GM10248 (cell line): ENCODE measurements around the gene KCNK10.
"Not testable (repeated sequence)": the region's sequence is repeated elsewhere in the genome, so short reads cannot be mapped to it uniquely, and the experiment has no call there.

Source experiments
- CTCF ChIA-PET: fragments of 300-600 bp; sonication (Branson Sonifier 250); formaldehyde crosslinking; extraction: SDS; loops from one replicate; lab custom pipeline; 2021; ENCODE audit warnings: antibody characterized with exemption; lab: Yijun Ruan, JAX
- POLR2A ChIA-PET: fragments of 350-650 bp; sonication (Branson Sonifier 250); formaldehyde crosslinking; extraction: SDS; loops from one replicate; lab custom pipeline; 2020; ENCODE audit warnings: antibody characterized with exemption; lab: Yijun Ruan, JAX
- DNase-seq: peaks from one replicate; pipeline ENCODE4 v3.0.0; 2012; ENCODE audit errors: extremely low spot score
- TF ChIP-seq, protein P1 (sequence below): IDR thresholded peaks from 2 replicates; pipeline ENCODE4 v1.5.1; 2012; ENCODE audit warnings: mild to moderate bottlenecking, low read depth; ENCODE audit errors: extremely low read depth, missing control alignments, control extremely low read depth

The KCNK10 gene

GRCh38 chr14:88270776-88271175, 52.3 kb downstream of the KCNK10 start:
- no peak for DNase-seq

DNA sequence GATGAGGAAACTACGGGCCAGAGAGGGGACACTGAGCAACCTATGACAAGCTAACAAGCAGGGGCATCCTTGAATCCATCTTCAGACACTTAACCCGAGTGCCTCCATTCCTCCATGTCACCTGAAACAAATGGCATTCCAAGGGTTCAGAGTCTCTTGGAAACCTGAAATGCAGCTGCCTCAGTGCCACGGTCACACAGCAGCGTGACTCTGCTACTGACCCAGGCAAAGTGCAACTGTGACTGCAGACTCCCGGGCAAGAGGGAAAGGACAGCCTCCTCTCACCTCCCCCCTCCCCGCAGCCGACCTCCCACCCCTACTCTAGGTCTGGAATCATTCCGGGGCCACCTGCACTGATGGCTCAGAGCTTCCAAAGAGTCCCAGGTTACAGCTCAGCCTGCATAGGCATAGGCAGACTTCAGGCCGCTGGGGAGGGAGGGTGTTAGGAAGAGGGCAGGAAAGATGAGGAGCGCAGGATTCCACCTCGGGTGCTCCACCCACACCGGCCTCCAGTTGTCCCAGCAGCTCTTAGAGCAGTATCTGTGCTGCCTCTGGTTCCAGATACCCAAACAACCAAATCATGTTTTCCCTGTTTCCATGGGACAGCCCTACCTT, 53.2 kb downstream of the KCNK10 start:
- ChIA-PET POLR2A (no interaction called here), CTCF (no interaction called here)
- TF ChIP-seq, protein P1, sequence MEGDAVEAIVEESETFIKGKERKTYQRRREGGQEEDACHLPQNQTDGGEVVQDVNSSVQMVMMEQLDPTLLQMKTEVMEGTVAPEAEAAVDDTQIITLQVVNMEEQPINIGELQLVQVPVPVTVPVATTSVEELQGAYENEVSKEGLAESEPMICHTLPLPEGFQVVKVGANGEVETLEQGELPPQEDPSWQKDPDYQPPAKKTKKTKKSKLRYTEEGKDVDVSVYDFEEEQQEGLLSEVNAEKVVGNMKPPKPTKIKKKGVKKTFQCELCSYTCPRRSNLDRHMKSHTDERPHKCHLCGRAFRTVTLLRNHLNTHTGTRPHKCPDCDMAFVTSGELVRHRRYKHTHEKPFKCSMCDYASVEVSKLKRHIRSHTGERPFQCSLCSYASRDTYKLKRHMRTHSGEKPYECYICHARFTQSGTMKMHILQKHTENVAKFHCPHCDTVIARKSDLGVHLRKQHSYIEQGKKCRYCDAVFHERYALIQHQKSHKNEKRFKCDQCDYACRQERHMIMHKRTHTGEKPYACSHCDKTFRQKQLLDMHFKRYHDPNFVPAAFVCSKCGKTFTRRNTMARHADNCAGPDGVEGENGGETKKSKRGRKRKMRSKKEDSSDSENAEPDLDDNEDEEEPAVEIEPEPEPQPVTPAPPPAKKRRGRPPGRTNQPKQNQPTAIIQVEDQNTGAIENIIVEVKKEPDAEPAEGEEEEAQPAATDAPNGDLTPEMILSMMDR, result no peak

More at GRCh38 chr14:88270776-88271175, 52.3 kb downstream of the KCNK10 start:
- TF ChIP-seq, protein P1, result no peak
- CTCF ChIA-PET, result no interaction called here
- POLR2A ChIA-PET, result no interaction called here

GRCh38 chr14:88266474-88266873, 56.6 kb downstream of the KCNK10 start:
- no peak for DNase-seq
- TF ChIP-seq, protein P1, result no peak
- CTCF ChIA-PET, result no interaction called here
- POLR2A ChIA-PET, result no interaction called here

More for the DNA sequence above, 53.2 kb downstream of the KCNK10 start:
- no peak for DNase-seq

DNA sequence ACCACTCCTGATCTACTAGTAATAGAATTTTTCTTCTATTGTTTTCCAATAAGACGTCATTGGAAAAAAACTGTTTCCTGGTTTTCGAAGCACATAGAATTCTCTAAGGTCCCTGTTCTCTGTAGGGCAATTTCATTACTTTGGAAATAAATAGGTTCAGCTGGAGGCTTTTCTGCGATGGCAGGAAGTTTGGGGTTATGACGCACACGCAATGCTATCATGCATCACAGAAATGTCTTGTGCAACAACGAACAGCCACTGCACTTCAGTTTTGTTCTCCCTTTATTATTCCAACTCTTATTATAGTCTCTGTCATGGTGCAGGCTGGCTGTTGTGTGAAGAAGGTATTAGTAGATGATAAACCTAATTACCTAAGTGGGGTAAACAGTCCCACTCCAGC, 59.0 kb downstream of the KCNK10 start:
- DNase-seq, result no peak
- ChIA-PET CTCF (interaction anchor here (1.0 kb wide), 1 partner anchor 9 kb away, joined by 3 read pairs; no protein-coding TSS in a partner anchor), POLR2A (no interaction called here)

DNA sequence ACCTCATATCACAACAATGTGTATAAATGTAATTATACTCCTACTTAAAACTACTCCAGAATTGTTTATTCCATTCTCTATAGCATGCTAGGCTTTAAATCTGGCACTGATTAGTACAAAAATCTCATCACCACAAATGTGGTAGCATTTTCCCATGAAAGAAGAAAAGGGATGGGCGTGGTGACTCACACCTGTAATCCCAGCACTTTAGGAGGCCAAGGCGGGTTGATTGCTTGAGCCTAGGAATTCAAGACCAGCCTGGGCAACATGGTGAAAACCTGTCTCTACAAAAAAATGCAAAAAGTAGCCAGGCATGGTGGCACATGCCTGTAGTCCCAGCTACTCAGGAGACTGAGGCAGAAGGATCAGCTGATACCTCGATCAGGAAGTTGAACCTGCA, 61.8 kb downstream of the KCNK10 start:
- DNase-seq, POLR2A ChIA-PET: not testable (repeated sequence)
- CTCF ChIA-PET, result interaction anchor here (1.4 kb wide), 1 partner anchor 44 kb away, joined by 3 read pairs; no protein-coding TSS in a partner anchor

More for the DNA sequence above, 59.0 kb downstream of the KCNK10 start:
- TF ChIP-seq, protein P1, result no peak

GRCh38 chr14:88258021-88258420, 65.0 kb downstream of the KCNK10 start:
- TF ChIP-seq, protein P1, result no peak
- ChIA-PET CTCF (no interaction called here), POLR2A (no interaction called here)
- DNase-seq, result no peak
